IgD-negative memory B cell (primary cell): ENCODE measurements around the gene ADSS2. TPM values are rescaled to one million over a fixed set of nuclear protein-coding genes. Genes with fewer than 3 reads are reported as not detected.
A peak's percentile ranks its signal among the peaks of the same experiment; 100 is the strongest.
"Not testable (repeated sequence)": the region's sequence is repeated elsewhere in the genome, so short reads cannot be mapped to it uniquely, and the experiment has no call there.

Experiments
- H3K27ac Mint-ChIP-seq, 3 donors: one replicate each; pipeline ENCODE4 v1.8.0; 2020 to 2022; ENCODE audit warnings: mild to moderate bottlenecking in 3 of 3, mixed read lengths in 3 of 3, moderate library complexity in 1 of 3
- H3K27me3 Mint-ChIP-seq: one replicate; pipeline ENCODE4 v1.8.0; 2021; ENCODE audit warnings: mixed read lengths
- H3K36me3 Mint-ChIP-seq: one replicate; pipeline ENCODE4 v1.8.0; 2020; ENCODE audit warnings: mild to moderate bottlenecking, mixed read lengths
- H3K4me1 Mint-ChIP-seq, 3 donors: one replicate each; pipeline ENCODE4 v1.8.0; 2020 to 2022; ENCODE audit warnings: mixed read lengths in 3 of 3, mild to moderate bottlenecking in 1 of 3
- H3K4me3 Mint-ChIP-seq, 4 donors: one replicate each; pipeline ENCODE4 v1.8.0; 2020 to 2022; ENCODE audit warnings: mild to moderate bottlenecking in 4 of 4, mixed read lengths in 4 of 4, moderate library complexity in 3 of 4
- H3K9me3 Mint-ChIP-seq, 3 donors: one replicate each; pipeline ENCODE4 v1.8.0; 2020 to 2021; ENCODE audit warnings: mixed read lengths in 3 of 3, mild to moderate bottlenecking in 1 of 3
- polyA plus RNA-seq: library from polyadenylated mRNA; unstranded; fragments of 300-500 nt; fragmentation: Illumina TruSeq; gene quantifications from one replicate; pipeline ENCODE4 v1.2.3, GENCODE V29; 2021

ADSS2 gene
- polyA plus RNA-seq, 1 donor from 2014 or later = 19.6 TPM

GRCh38 chr1:244370060-244370637, 81.6 kb downstream of the ADSS2 start:
- H3K4me1 Mint-ChIP-seq = peaks cover 0 to 1% (median 0%) of the 10 kb centered on the region in 3 donors
- H3K36me3 Mint-ChIP-seq = no peaks in the 10 kb centered on the region
- no peak overlapping the region for H3K4me3 Mint-ChIP-seq
- H3K27ac Mint-ChIP-seq = no peak overlapping the region
- no peaks in the 10 kb centered on the region for H3K27me3 Mint-ChIP-seq
- H3K9me3 Mint-ChIP-seq = no peaks in the 10 kb centered on the region

GRCh38 chr1:244369256-244370057, 82.3 kb downstream of the ADSS2 start:
- H3K27me3 Mint-ChIP-seq = no peaks in the 10 kb centered on the region
- no peak overlapping the region for H3K4me3 Mint-ChIP-seq
- H3K9me3 Mint-ChIP-seq = peaks cover 0 to 6% (median 2%) of the 10 kb centered on the region in 3 donors
- H3K36me3 Mint-ChIP-seq = no peaks in the 10 kb centered on the region
- H3K4me1 Mint-ChIP-seq = peaks cover 0 to 1% (median 0%) of the 10 kb centered on the region in 3 donors
- H3K27ac Mint-ChIP-seq = no peak overlapping the region

- Mint-ChIP-seq H3K4me3 (no peak overlapping the region), H3K27me3 (no peaks in the 10 kb centered on the region), H3K36me3 (no peaks in the 10 kb centered on the region), H3K9me3 (peaks cover 0 to 8% (median 2%) of the 10 kb centered on the region in 3 donors), H3K27ac (no peak overlapping the region), H3K4me1 (peaks cover 0 to 1% (median 0%) of the 10 kb centered on the region in 3 donors)
These were observed 83.4 kb downstream of the ADSS2 start for GRCh38 chr1:244368279-244368678.

GRCh38 chr1:244367399-244368114, 84.2 kb downstream of the ADSS2 start:
- Mint-ChIP-seq H3K4me3 (no peak overlapping the region), H3K9me3 (peaks cover 0 to 8% (median 2%) of the 10 kb centered on the region in 3 donors), H3K36me3 (no peaks in the 10 kb centered on the region)

GRCh38 chr1:244365809-244366208, 85.9 kb downstream of the ADSS2 start:
- H3K27ac Mint-ChIP-seq = peak overlapping the region in 1 of 3 donors; percentile 40
- H3K4me3 Mint-ChIP-seq = no peak overlapping the region
- peaks cover 0 to 8% (median 2%) of the 10 kb centered on the region in 3 donors for H3K9me3 Mint-ChIP-seq
- peaks cover 0 to 1% (median 0%) of the 10 kb centered on the region in 3 donors for H3K4me1 Mint-ChIP-seq
- no peaks in the 10 kb centered on the region for H3K27me3 Mint-ChIP-seq
- H3K36me3 Mint-ChIP-seq = no peaks in the 10 kb centered on the region

More at GRCh38 chr1:244367399-244368114, 84.2 kb downstream of the ADSS2 start:
- H3K27me3 Mint-ChIP-seq = no peaks in the 10 kb centered on the region
- no peak overlapping the region for H3K27ac Mint-ChIP-seq
- peaks cover 0 to 1% (median 0%) of the 10 kb centered on the region in 3 donors for H3K4me1 Mint-ChIP-seq

- not testable (repeated sequence) for H3K9me3 Mint-ChIP-seq, H3K4me3 Mint-ChIP-seq, H3K27me3 Mint-ChIP-seq, H3K27ac Mint-ChIP-seq, H3K4me1 Mint-ChIP-seq, H3K36me3 Mint-ChIP-seq
These were observed 86.4 kb downstream of the ADSS2 start for GRCh38 chr1:244365262-244365661.

- Mint-ChIP-seq H3K4me1 (peaks cover 0 to 1% (median 0%) of the 10 kb centered on the region in 3 donors), H3K27me3 (no peaks in the 10 kb centered on the region), H3K4me3 (peak overlapping the region in 1 of 4 donors; percentile 60)
These were observed 89.2 kb downstream of the ADSS2 start for GRCh38 chr1:244362476-244362875.

GRCh38 chr1:244361764-244362473, 89.8 kb downstream of the ADSS2 start:
- no peaks in the 10 kb centered on the region for H3K27me3 Mint-ChIP-seq
- H3K36me3 Mint-ChIP-seq = peaks cover 2% of the 10 kb centered on the region
- H3K27ac Mint-ChIP-seq = no peak overlapping the region
- no peaks in the 10 kb centered on the region for H3K4me1 Mint-ChIP-seq
- H3K9me3 Mint-ChIP-seq = peaks cover 0 to 8% (median 2%) of the 10 kb centered on the region in 3 donors
- peak overlapping the region in 1 of 4 donors; percentile 60 for H3K4me3 Mint-ChIP-seq

More at GRCh38 chr1:244362476-244362875, 89.2 kb downstream of the ADSS2 start:
- H3K27ac Mint-ChIP-seq = no peak overlapping the region
- peaks cover 2% of the 10 kb centered on the region for H3K36me3 Mint-ChIP-seq
- H3K9me3 Mint-ChIP-seq = peaks cover 0 to 8% (median 2%) of the 10 kb centered on the region in 3 donors

Other genes with a start within 250 kb of the ADSS2 start
- 0.23 TPM for gene CATSPERE, start 9.4 kb upstream of the ADSS2 start, polyA plus RNA-seq
- 17.5 TPM for gene DESI2, start 201.2 kb upstream of the ADSS2 start, polyA plus RNA-seq